H9 (cell line): ENCODE data around the gene FAM20A. TPM values are rescaled to one million over a fixed set of nuclear protein-coding genes. Genes with fewer than 3 reads are reported as not detected.

Experiments used
- DNase-seq: peaks from one replicate; pipeline ENCODE4 v3.0.0-alpha.2; 2017
- H2AFZ ChIP-seq: one replicate; pipeline ENCODE4 v1.6.1; 2013; ENCODE audit warnings: mild to moderate bottlenecking, low read length, control low read depth, moderate library complexity
- H2AK5ac ChIP-seq: 2 replicates; pipeline ENCODE4 v1.6.1; 2013; ENCODE audit warnings: low read length, control low read depth, mixed read lengths; ENCODE audit not compliant: insufficient read length
- H2BK120ac ChIP-seq: one replicate; pipeline ENCODE4 v1.6.1; 2013; ENCODE audit warnings: low read depth, mild to moderate bottlenecking, low read length, control low read depth, inconsistent platforms; ENCODE audit not compliant: poor library complexity, severe bottlenecking
- H2BK12ac ChIP-seq: 2 replicates; pipeline ENCODE4 v1.6.1; 2013; ENCODE audit warnings: low read length, control low read depth, mixed read lengths, low read depth; ENCODE audit not compliant: insufficient read length
- H2BK15ac ChIP-seq: 2 replicates; pipeline ENCODE4 v1.6.1; 2013; ENCODE audit warnings: low read depth, low read length, control low read depth
- H2BK20ac ChIP-seq: one replicate; pipeline ENCODE4 v1.6.1; 2013; ENCODE audit warnings: low read depth, mild to moderate bottlenecking, low read length, control low read depth, inconsistent platforms; ENCODE audit not compliant: poor library complexity, severe bottlenecking
- H2BK5ac ChIP-seq: 2 replicates; pipeline ENCODE4 v1.6.1; 2013; ENCODE audit warnings: low read length, control low read depth, mixed read lengths; ENCODE audit not compliant: insufficient read length
- H3K14ac ChIP-seq: 2 replicates; pipeline ENCODE4 v1.6.1; 2013; ENCODE audit warnings: low read length, control low read depth; ENCODE audit not compliant: insufficient read depth
- H3K18ac ChIP-seq: 2 replicates; pipeline ENCODE4 v1.6.1; 2013; ENCODE audit warnings: low read depth, mild to moderate bottlenecking, mixed read lengths, low read length, control low read depth; ENCODE audit not compliant: insufficient read length
- H3K23ac ChIP-seq: 2 replicates; pipeline ENCODE4 v1.6.1; 2013; ENCODE audit warnings: low read length, control low read depth, mixed read lengths, low read depth; ENCODE audit not compliant: insufficient read length
- H3K23me2 ChIP-seq: 2 replicates; pipeline ENCODE4 v1.6.1; 2013; ENCODE audit warnings: low read depth, mild to moderate bottlenecking, mixed read lengths, low read length, control low read depth; ENCODE audit not compliant: insufficient read length, poor library complexity, severe bottlenecking
- H3K27ac ChIP-seq: 2 replicates; pipeline ENCODE4 v1.5.1; 2013; ENCODE audit warnings: low read length, control low read depth, mixed read lengths, low read depth; ENCODE audit not compliant: insufficient read length
- H3K27me3 ChIP-seq: 2 replicates; pipeline ENCODE4 v1.6.1; 2013; ENCODE audit warnings: low read length, control low read depth, inconsistent platforms; ENCODE audit not compliant: insufficient read depth
- H3K4ac ChIP-seq: 2 replicates; pipeline ENCODE4 v1.6.1; 2013; ENCODE audit warnings: low read depth, mild to moderate bottlenecking, control low read depth, inconsistent platforms, low read length, moderate library complexity
- H3K4me1 ChIP-seq: 2 replicates; pipeline ENCODE4 v1.6.1; 2013; ENCODE audit warnings: low read length, control low read depth, inconsistent platforms; ENCODE audit not compliant: insufficient read depth
- H3K4me2 ChIP-seq: 2 replicates; pipeline ENCODE4 v1.6.1; 2013; ENCODE audit warnings: low read length, control low read depth, mixed read lengths; ENCODE audit not compliant: insufficient read length, insufficient read depth
- H3K56ac ChIP-seq: 2 replicates; pipeline ENCODE4 v1.6.1; 2013; ENCODE audit warnings: low read depth, mild to moderate bottlenecking, mixed read lengths, low read length, control low read depth; ENCODE audit not compliant: insufficient read length
- H3K79me1 ChIP-seq: 2 replicates; pipeline ENCODE4 v1.6.1; 2013; ENCODE audit warnings: low read depth, mild to moderate bottlenecking, moderate library complexity, low read length, control low read depth, inconsistent platforms; ENCODE audit not compliant: insufficient read depth, poor library complexity, severe bottlenecking
- H3K79me2 ChIP-seq: 2 replicates; pipeline ENCODE4 v1.6.1; 2013; ENCODE audit warnings: low read length, control low read depth, inconsistent platforms; ENCODE audit not compliant: insufficient read depth
- H3K9ac ChIP-seq: 2 replicates; pipeline ENCODE4 v1.6.1; 2013; ENCODE audit warnings: low read length, control low read depth, mixed read lengths; ENCODE audit not compliant: insufficient read length; ENCODE audit errors: extremely low read depth
- H3K9me3 ChIP-seq: one replicate; pipeline ENCODE4 v1.6.1; 2013; ENCODE audit warnings: low read depth, low read length, inconsistent platforms; ENCODE audit not compliant: control insufficient read depth
- H3T11ph ChIP-seq: one replicate; pipeline ENCODE4 v1.6.1; 2013; ENCODE audit warnings: mild to moderate bottlenecking, low read length, control low read depth, inconsistent platforms
- H4K20me1 ChIP-seq: one replicate; pipeline ENCODE4 v1.6.1; 2013; ENCODE audit not compliant: control insufficient read depth, insufficient read length, insufficient read depth
- H4K5ac ChIP-seq: 2 replicates; pipeline ENCODE4 v1.6.1; 2013; ENCODE audit warnings: low read depth, mild to moderate bottlenecking, mixed read lengths, low read length, control low read depth; ENCODE audit not compliant: insufficient read length
- H4K8ac ChIP-seq: replicated peaks from 2 replicates; pipeline ENCODE4 v1.6.1; 2013; ENCODE audit warnings: low read length, control low read depth, mixed read lengths, low read depth; ENCODE audit not compliant: insufficient read length
- H4K91ac ChIP-seq: 2 replicates; pipeline ENCODE4 v1.6.1; 2013; ENCODE audit warnings: low read depth, mild to moderate bottlenecking, moderate library complexity, mixed read lengths, low read length, control low read depth; ENCODE audit not compliant: insufficient read length
- H3K27ac Mint-ChIP-seq, 3 experiments: 2 replicates in 2 of 3; 3 replicates in 1 of 3; pipeline ENCODE4 v1.8.0; 2020 to 2021; ENCODE audit warnings: mixed read lengths in 3 of 3, mild to moderate bottlenecking in 1 of 3, moderate library complexity in 1 of 3
- H3K27me3 Mint-ChIP-seq: 2 replicates; pipeline ENCODE4 v1.8.0; 2021; ENCODE audit warnings: low read depth, mild to moderate bottlenecking, moderate library complexity, mixed read lengths
- H3K36me3 Mint-ChIP-seq, 3 experiments: 2 replicates in 2 of 3; 3 replicates in 1 of 3; pipeline ENCODE4 v1.8.0; 2020 to 2021; ENCODE audit warnings: low read depth in 3 of 3, mixed read lengths in 3 of 3; ENCODE audit not compliant: insufficient read depth in 1 of 3
- H3K4me1 Mint-ChIP-seq, 2 experiments: 2 replicates each; pipeline ENCODE4 v1.8.0; 2020; ENCODE audit warnings: mixed read lengths in 2 of 2
- H3K4me3 Mint-ChIP-seq, 2 experiments: 2 replicates in 1 of 2; 3 replicates in 1 of 2; pipeline ENCODE4 v1.8.0; 2020 to 2021; ENCODE audit warnings: mild to moderate bottlenecking in 2 of 2, mixed read lengths in 2 of 2, moderate library complexity in 1 of 2
- H3K9me3 Mint-ChIP-seq, 2 experiments: 2 replicates in 1 of 2; 3 replicates in 1 of 2; pipeline ENCODE4 v1.8.0; 2020; ENCODE audit warnings: mild to moderate bottlenecking in 2 of 2, mixed read lengths in 2 of 2, moderate library complexity in 1 of 2
- CTCF ChIP-seq: fragments of 200-600 bp; sonication (generic); conservative IDR thresholded peaks from 3 replicates; pipeline ENCODE4 v1.8.0; 2021; ENCODE audit warnings: antibody characterized with exemption, mild to moderate bottlenecking
- WGBS: extraction: QIAGEN DNeasy Blood & Tissue Kit; methylation state at CpG from one replicate; pipeline ENCODE4 v1.1.7; 2013; ENCODE audit warnings: missing lambda C conversion rate, low lambda C conversion rate, mixed read lengths; ENCODE audit not compliant: insufficient read length; ENCODE audit errors: extremely low coverage; 5-methylcytosine and 5-hydroxymethylcytosine counted together
- total RNA-seq: library from RNA; stranded (reverse); gene quantifications from 2 replicates; pipeline ENCODE4 v1.2.1, GENCODE V29; 2021

Gene FAM20A
- total RNA-seq, 1 experiment from 2014 or later, result 34.4 TPM

GRCh38 chr17:68623811-68624210, 22.6 kb upstream of the FAM20A start:
- H3K79me2 ChIP-seq, result no peaks in the 10 kb centered on the region
- no peak overlapping the region for H2BK20ac ChIP-seq
- Mint-ChIP-seq H3K9me3 (no peaks in the 10 kb centered on the region), H3K4me1 (peaks cover 13 to 15% of the 10 kb centered on the region in 2 experiments), H3K4me3 (no peak overlapping the region), H3K27me3 (no peaks in the 10 kb centered on the region), H3K27ac (no peak overlapping the region), H3K36me3 (peaks cover 0 to 5% (median 0%) of the 10 kb centered on the region in 3 experiments; a peak in 2 of 7 replicates)
- H4K20me1 ChIP-seq, result no peaks in the 10 kb centered on the region
- H3K23me2 ChIP-seq, result no peaks in the 10 kb centered on the region
- H2BK120ac ChIP-seq, result no peak overlapping the region
- H3K9ac ChIP-seq, result no peak overlapping the region
- H2BK12ac ChIP-seq, result no peak overlapping the region
- H3K4ac ChIP-seq, result no peak overlapping the region
- H2BK15ac ChIP-seq, result no peak overlapping the region
- no peak overlapping the region for H3K23ac ChIP-seq
- H3K56ac ChIP-seq, result no peak overlapping the region
- DNase-seq, result no peak
- H4K91ac ChIP-seq, result no peak overlapping the region
- WGBS, result no CpG with 5 or more reads among the region's 7 CpGs
- peaks cover 4% of the 10 kb centered on the region; the same call in 1 of the 2 replicates for H3K4me1 ChIP-seq
- no peak overlapping the region for H3K18ac ChIP-seq
- H3K27me3 ChIP-seq, result no peaks in the 10 kb centered on the region
- no peak overlapping the region for H3T11ph ChIP-seq
- TF ChIP-seq CTCF, result no peak
- H2BK5ac ChIP-seq, result no peak overlapping the region
- no peak overlapping the region for H2AK5ac ChIP-seq
- H3K4me2 ChIP-seq, result no peak overlapping the region
- no peak overlapping the region for H4K8ac ChIP-seq
- H3K14ac ChIP-seq, result no peak overlapping the region
- H2AFZ ChIP-seq, result no peak overlapping the region
- H4K5ac ChIP-seq, result no peak overlapping the region
- H3K27ac ChIP-seq, result no peak overlapping the region
- H3K9me3 ChIP-seq, result no peaks in the 10 kb centered on the region
- H3K79me1 ChIP-seq, result no peaks in the 10 kb centered on the region
